ENCODE data around the gene CDK5.

DNA sequence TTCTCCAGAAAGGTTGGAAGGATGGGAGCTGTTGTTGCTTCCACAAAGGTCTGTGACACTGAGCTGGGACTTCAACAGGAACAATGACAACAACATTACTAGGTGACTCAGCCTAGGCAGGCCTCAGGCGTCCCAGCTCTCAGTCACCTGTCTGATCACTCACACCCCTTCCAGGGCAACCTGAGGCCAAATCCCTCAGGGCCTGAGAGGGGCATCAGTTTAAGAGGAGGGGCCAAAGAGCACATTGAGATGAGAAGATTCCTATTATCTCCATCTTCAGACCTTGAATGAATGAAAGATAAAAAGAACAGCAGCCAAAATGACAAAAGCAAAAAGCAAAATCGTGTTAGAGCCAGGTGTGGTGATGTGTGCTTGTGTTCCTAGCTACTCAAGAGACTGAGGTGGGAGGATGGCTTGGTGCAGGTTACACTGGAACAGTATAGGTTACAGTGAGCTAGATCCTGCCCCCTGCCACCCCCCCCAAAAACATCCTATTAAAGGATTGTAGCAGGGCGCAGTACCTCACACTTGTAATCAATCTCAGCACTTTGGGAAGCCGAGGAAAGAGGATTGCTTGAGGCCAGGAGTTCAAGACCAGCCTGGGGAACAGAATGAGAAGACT, 33.2 kb downstream of the CDK5 start, which contains the start of gene ATG9B:
- TF ChIP-seq, protein P1, sequence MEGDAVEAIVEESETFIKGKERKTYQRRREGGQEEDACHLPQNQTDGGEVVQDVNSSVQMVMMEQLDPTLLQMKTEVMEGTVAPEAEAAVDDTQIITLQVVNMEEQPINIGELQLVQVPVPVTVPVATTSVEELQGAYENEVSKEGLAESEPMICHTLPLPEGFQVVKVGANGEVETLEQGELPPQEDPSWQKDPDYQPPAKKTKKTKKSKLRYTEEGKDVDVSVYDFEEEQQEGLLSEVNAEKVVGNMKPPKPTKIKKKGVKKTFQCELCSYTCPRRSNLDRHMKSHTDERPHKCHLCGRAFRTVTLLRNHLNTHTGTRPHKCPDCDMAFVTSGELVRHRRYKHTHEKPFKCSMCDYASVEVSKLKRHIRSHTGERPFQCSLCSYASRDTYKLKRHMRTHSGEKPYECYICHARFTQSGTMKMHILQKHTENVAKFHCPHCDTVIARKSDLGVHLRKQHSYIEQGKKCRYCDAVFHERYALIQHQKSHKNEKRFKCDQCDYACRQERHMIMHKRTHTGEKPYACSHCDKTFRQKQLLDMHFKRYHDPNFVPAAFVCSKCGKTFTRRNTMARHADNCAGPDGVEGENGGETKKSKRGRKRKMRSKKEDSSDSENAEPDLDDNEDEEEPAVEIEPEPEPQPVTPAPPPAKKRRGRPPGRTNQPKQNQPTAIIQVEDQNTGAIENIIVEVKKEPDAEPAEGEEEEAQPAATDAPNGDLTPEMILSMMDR (IDR thresholded peaks at IDR 0.05 in 2 of 3, conservative IDR thresholded peaks at IDR 0.05 in 1 of 3; ENCODE audit: borderline replicate concordance in 1 of 3, insufficient read depth in 1 of 3, low read depth in 2 of 3, low read length in 2 of 3), result no peak
- TF ChIP-seq MAX (IDR thresholded peaks at IDR 0.05), result no peak
- no peak for TF ChIP-seq YY1 (IDR thresholded peaks at IDR 0.05; ENCODE audit: extremely low read depth, insufficient replicate concordance, low read depth, low read length)
- TF ChIP-seq ATF3 (IDR thresholded peaks at IDR 0.05), result no peak
- no peak for TF ChIP-seq ELF1 (IDR thresholded peaks at IDR 0.05; ENCODE audit: borderline replicate concordance, low read depth)
- 0 out of 2 replicates have a peak, but pooled peaks have one; percentile 15 for TF ChIP-seq POLR2AphosphoS5 (IDR thresholded peaks at IDR 0.05; ENCODE audit: low read depth, low read length)
- TF ChIP-seq, protein P2, sequence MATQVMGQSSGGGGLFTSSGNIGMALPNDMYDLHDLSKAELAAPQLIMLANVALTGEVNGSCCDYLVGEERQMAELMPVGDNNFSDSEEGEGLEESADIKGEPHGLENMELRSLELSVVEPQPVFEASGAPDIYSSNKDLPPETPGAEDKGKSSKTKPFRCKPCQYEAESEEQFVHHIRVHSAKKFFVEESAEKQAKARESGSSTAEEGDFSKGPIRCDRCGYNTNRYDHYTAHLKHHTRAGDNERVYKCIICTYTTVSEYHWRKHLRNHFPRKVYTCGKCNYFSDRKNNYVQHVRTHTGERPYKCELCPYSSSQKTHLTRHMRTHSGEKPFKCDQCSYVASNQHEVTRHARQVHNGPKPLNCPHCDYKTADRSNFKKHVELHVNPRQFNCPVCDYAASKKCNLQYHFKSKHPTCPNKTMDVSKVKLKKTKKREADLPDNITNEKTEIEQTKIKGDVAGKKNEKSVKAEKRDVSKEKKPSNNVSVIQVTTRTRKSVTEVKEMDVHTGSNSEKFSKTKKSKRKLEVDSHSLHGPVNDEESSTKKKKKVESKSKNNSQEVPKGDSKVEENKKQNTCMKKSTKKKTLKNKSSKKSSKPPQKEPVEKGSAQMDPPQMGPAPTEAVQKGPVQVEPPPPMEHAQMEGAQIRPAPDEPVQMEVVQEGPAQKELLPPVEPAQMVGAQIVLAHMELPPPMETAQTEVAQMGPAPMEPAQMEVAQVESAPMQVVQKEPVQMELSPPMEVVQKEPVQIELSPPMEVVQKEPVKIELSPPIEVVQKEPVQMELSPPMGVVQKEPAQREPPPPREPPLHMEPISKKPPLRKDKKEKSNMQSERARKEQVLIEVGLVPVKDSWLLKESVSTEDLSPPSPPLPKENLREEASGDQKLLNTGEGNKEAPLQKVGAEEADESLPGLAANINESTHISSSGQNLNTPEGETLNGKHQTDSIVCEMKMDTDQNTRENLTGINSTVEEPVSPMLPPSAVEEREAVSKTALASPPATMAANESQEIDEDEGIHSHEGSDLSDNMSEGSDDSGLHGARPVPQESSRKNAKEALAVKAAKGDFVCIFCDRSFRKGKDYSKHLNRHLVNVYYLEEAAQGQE (IDR thresholded peaks at IDR 0.05; ENCODE audit: low read depth), result no peak
- no peak for TF ChIP-seq JUND (IDR thresholded peaks at IDR 0.05)
- no peak for TF ChIP-seq SP1 (IDR thresholded peaks at IDR 0.05; ENCODE audit: low read depth)
- no peak for TF ChIP-seq RAD21 (IDR thresholded peaks at IDR 0.05; ENCODE audit: low read depth)

All from HCT116 (cell line).